Stimulated activated naive CD8-positive, alpha-beta T cell treated with anti-CD3 and anti-CD28 coated beads, Interleukin-15, Interleukin-2, amounts not matched to agents 100 ng/mL and 50 ng/mL, for 24 hours (primary cell): ENCODE data around the gene CROCC2.

Source experiments
- H3K27ac Mint-ChIP-seq: one replicate; pipeline ENCODE4 v1.8.0; 2021; ENCODE audit warnings: mild to moderate bottlenecking, mixed read lengths
- H3K27me3 Mint-ChIP-seq: one replicate; pipeline ENCODE4 v1.8.0; 2021; ENCODE audit warnings: mixed read lengths
- H3K36me3 Mint-ChIP-seq: one replicate; pipeline ENCODE4 v1.8.0; 2021; ENCODE audit warnings: low read depth, mixed read lengths
- H3K4me1 Mint-ChIP-seq: one replicate; pipeline ENCODE4 v1.8.0; 2021; ENCODE audit warnings: low read depth, mixed read lengths
- H3K4me3 Mint-ChIP-seq: one replicate; pipeline ENCODE4 v1.8.0; 2021; ENCODE audit warnings: mild to moderate bottlenecking, mixed read lengths
- H3K9me3 Mint-ChIP-seq: one replicate; pipeline ENCODE4 v1.8.0; 2021; ENCODE audit warnings: mixed read lengths

CROCC2 gene

GRCh38 chr2:240895656-240896388 lies 10.3 kb upstream of the CROCC2 start, which contains the start of gene MAB21L4:
Gene MAB21L4, minus strand, starts transcription at chr2:240896156. Its CDS starts 159 bp downstream, at chr2:240895997.
- peaks cover 7% of the 10 kb centered on the region for H3K4me1 Mint-ChIP-seq
- H3K4me3 Mint-ChIP-seq = no peak within 1 kb of the TSS
- H3K9me3 Mint-ChIP-seq = no peaks in the 10 kb centered on the region
- no peak within 1 kb of the TSS for H3K27ac Mint-ChIP-seq
- H3K36me3 Mint-ChIP-seq = no peaks in the 10 kb centered on the region
- no peaks in the 10 kb centered on the region for H3K27me3 Mint-ChIP-seq

GRCh38 chr2:240896394-240896793 lies 9.7 kb upstream of the CROCC2 start:
- Mint-ChIP-seq H3K4me1 (peaks cover 7% of the 10 kb centered on the region), H3K27me3 (no peaks in the 10 kb centered on the region), H3K27ac (no peak overlapping the region), H3K36me3 (no peaks in the 10 kb centered on the region), H3K4me3 (no peak overlapping the region), H3K9me3 (no peaks in the 10 kb centered on the region)

GRCh38 chr2:240896871-240897692 lies 9.1 kb upstream of the CROCC2 start:
- no peaks in the 10 kb centered on the region for H3K9me3 Mint-ChIP-seq
- H3K4me1 Mint-ChIP-seq = peaks cover 7% of the 10 kb centered on the region
- no peak overlapping the region for H3K27ac Mint-ChIP-seq
- H3K36me3 Mint-ChIP-seq = no peaks in the 10 kb centered on the region
- H3K4me3 Mint-ChIP-seq = no peak overlapping the region
- no peaks in the 10 kb centered on the region for H3K27me3 Mint-ChIP-seq

- Mint-ChIP-seq H3K4me1 (peaks cover 7% of the 10 kb centered on the region), H3K36me3 (no peaks in the 10 kb centered on the region), H3K4me3 (no peak overlapping the region), H3K27ac (no peak overlapping the region), H3K9me3 (no peaks in the 10 kb centered on the region), H3K27me3 (no peaks in the 10 kb centered on the region)
Observed at GRCh38 chr2:240898108-240898730, 7.9 kb upstream of the CROCC2 start.

- Mint-ChIP-seq H3K27me3 (no peaks in the 10 kb centered on the region), H3K4me3 (no peak overlapping the region), H3K27ac (no peak overlapping the region), H3K4me1 (peaks cover 1% of the 10 kb centered on the region), H3K9me3 (no peaks in the 10 kb centered on the region), H3K36me3 (no peaks in the 10 kb centered on the region)
Observed at GRCh38 chr2:240898731-240899467, 7.2 kb upstream of the CROCC2 start.

GRCh38 chr2:240899468-240899865 lies 6.7 kb upstream of the CROCC2 start:
- Mint-ChIP-seq H3K4me3 (no peak overlapping the region), H3K4me1 (no peaks in the 10 kb centered on the region), H3K27me3 (no peaks in the 10 kb centered on the region), H3K36me3 (no peaks in the 10 kb centered on the region), H3K27ac (no peak overlapping the region), H3K9me3 (no peaks in the 10 kb centered on the region)

- Mint-ChIP-seq H3K9me3 (no peaks in the 10 kb centered on the region), H3K4me3 (no peak overlapping the region), H3K4me1 (no peaks in the 10 kb centered on the region), H3K27ac (no peak overlapping the region), H3K27me3 (no peaks in the 10 kb centered on the region), H3K36me3 (no peaks in the 10 kb centered on the region)
Observed at GRCh38 chr2:240900141-240900860, 5.8 kb upstream of the CROCC2 start.

- no peaks in the 10 kb centered on the region for H3K27me3 Mint-ChIP-seq
- H3K9me3 Mint-ChIP-seq = no peaks in the 10 kb centered on the region
- H3K4me1 Mint-ChIP-seq = no peaks in the 10 kb centered on the region
- no peaks in the 10 kb centered on the region for H3K36me3 Mint-ChIP-seq
- H3K27ac Mint-ChIP-seq = no peak overlapping the region
- H3K4me3 Mint-ChIP-seq = no peak overlapping the region
Observed at GRCh38 chr2:240901986-240902614, 4.0 kb upstream of the CROCC2 start.

- H3K4me3 Mint-ChIP-seq = no peak overlapping the region
- H3K9me3 Mint-ChIP-seq = no peaks in the 10 kb centered on the region
- H3K27me3 Mint-ChIP-seq = no peaks in the 10 kb centered on the region
- no peaks in the 10 kb centered on the region for H3K36me3 Mint-ChIP-seq
- no peak overlapping the region for H3K27ac Mint-ChIP-seq
- H3K4me1 Mint-ChIP-seq = no peaks in the 10 kb centered on the region
Observed at GRCh38 chr2:240902615-240903041, 3.5 kb upstream of the CROCC2 start.

GRCh38 chr2:240903191-240904060 lies 2.7 kb upstream of the CROCC2 start:
- no peaks in the 10 kb centered on the region for H3K9me3 Mint-ChIP-seq
- H3K27ac Mint-ChIP-seq = no peak overlapping the region
- no peaks in the 10 kb centered on the region for H3K36me3 Mint-ChIP-seq
- no peaks in the 10 kb centered on the region for H3K4me1 Mint-ChIP-seq
- no peak overlapping the region for H3K4me3 Mint-ChIP-seq
- no peaks in the 10 kb centered on the region for H3K27me3 Mint-ChIP-seq

- no peak overlapping the region for H3K27ac Mint-ChIP-seq
- no peaks in the 10 kb centered on the region for H3K9me3 Mint-ChIP-seq
- H3K4me3 Mint-ChIP-seq = no peak overlapping the region
- H3K36me3 Mint-ChIP-seq = no peaks in the 10 kb centered on the region
- H3K4me1 Mint-ChIP-seq = no peaks in the 10 kb centered on the region
- H3K27me3 Mint-ChIP-seq = no peaks in the 10 kb centered on the region
Observed at GRCh38 chr2:240904216-240905175, 1.6 kb upstream of the CROCC2 start.

- H3K27ac Mint-ChIP-seq = no peak overlapping the region
Observed at GRCh38 chr2:240905176-240905781, 857 bp upstream of the CROCC2 start.

More at GRCh38 chr2:240905176-240905781, 857 bp upstream of the CROCC2 start:
- Mint-ChIP-seq H3K36me3 (no peaks in the 10 kb centered on the region), H3K9me3 (no peaks in the 10 kb centered on the region), H3K27me3 (no peaks in the 10 kb centered on the region), H3K4me3 (no peak overlapping the region), H3K4me1 (no peaks in the 10 kb centered on the region)
